SK-N-SH treated with all-trans-retinoic acid at 6 μM for 48 hours (cell line): ENCODE results near the gene SLC6A9.

Experiments
- ATAC-seq: fragments of 200-7000 bp; cut with Tn5 transposase; 3 replicates; pipeline ENCODE4 v1.9.1; 2020; ENCODE audit warnings: mild to moderate bottlenecking, moderate library complexity
- ARNTL ChIP-seq: fragments of 450-650 bp; formaldehyde crosslinking; IDR thresholded peaks from 2 replicates; pipeline ENCODE4 v1.5.0; 2020; ENCODE audit warnings: low read depth, mild to moderate bottlenecking, moderate library complexity, borderline replicate concordance
- BACH2 ChIP-seq: fragments of 250-450 bp; sonication (Bioruptor Pico); IDR thresholded peaks from 2 replicates; pipeline ENCODE4 v1.9.0; 2021; ENCODE audit warnings: mild to moderate bottlenecking, borderline replicate concordance
- CSDC2 ChIP-seq: fragments of 250-450 bp; sonication (Bioruptor Pico); IDR thresholded peaks from 2 replicates; pipeline ENCODE4 v1.5.0; 2020; ENCODE audit warnings: mild to moderate bottlenecking, moderate library complexity
- ESRRG ChIP-seq: fragments of 250-450 bp; sonication (Bioruptor Pico); IDR thresholded peaks from 2 replicates; pipeline ENCODE4 v1.6.1; 2021; ENCODE audit warnings: mild to moderate bottlenecking
- GLIS3 ChIP-seq: fragments of 250-450 bp; sonication (Bioruptor Pico); IDR thresholded peaks from 2 replicates; pipeline ENCODE4 v1.5.0; 2020; ENCODE audit warnings: mild to moderate bottlenecking, moderate library complexity
- OSR1 ChIP-seq: fragments of 250-450 bp; sonication (Bioruptor Pico); IDR thresholded peaks from 2 replicates; pipeline ENCODE4 v1.8.0; 2022; ENCODE audit warnings: moderate library complexity, mild to moderate bottlenecking, inconsistent platforms
- PPARA ChIP-seq: fragments of 250-450 bp; sonication (Bioruptor Pico); IDR thresholded peaks from 2 replicates; pipeline ENCODE4 v1.5.0; 2020; ENCODE audit warnings: mild to moderate bottlenecking, borderline replicate concordance
- RARB ChIP-seq: fragments of 250-450 bp; sonication (Bioruptor Pico); IDR thresholded peaks from 2 replicates; pipeline ENCODE4 v1.8.0; 2021; ENCODE audit warnings: mild to moderate bottlenecking, moderate library complexity
- SNAI2 ChIP-seq: fragments of 250-450 bp; sonication (Bioruptor Pico); IDR thresholded peaks from 2 replicates; pipeline ENCODE4 v1.5.0; 2020; ENCODE audit warnings: mild to moderate bottlenecking, moderate library complexity
- TCF4 ChIP-seq: fragments of 250-450 bp; sonication (Bioruptor Pico); IDR thresholded peaks from 2 replicates; pipeline ENCODE4 v1.8.0; 2021; ENCODE audit warnings: mild to moderate bottlenecking, moderate library complexity, borderline replicate concordance
- ZC3H10 ChIP-seq: fragments of 250-450 bp; sonication (Bioruptor Pico); IDR thresholded peaks from 2 replicates; pipeline ENCODE4 v1.5.1; 2021; ENCODE audit warnings: mild to moderate bottlenecking, moderate library complexity
- ZFP3 ChIP-seq: fragments of 250-450 bp; sonication (Bioruptor Pico); IDR thresholded peaks from 2 replicates; pipeline ENCODE4 v1.5.0; 2020; ENCODE audit warnings: mild to moderate bottlenecking, moderate library complexity
- ZFP30 ChIP-seq: fragments of 450-650 bp; formaldehyde crosslinking; IDR thresholded peaks from 2 replicates; pipeline ENCODE4 v1.5.0; 2022; ENCODE audit warnings: mild to moderate bottlenecking, moderate library complexity
- ZNF565 ChIP-seq: fragments of 450-650 bp; formaldehyde crosslinking; conservative IDR thresholded peaks from 2 replicates; pipeline ENCODE4 v1.5.0; 2020; ENCODE audit warnings: low read depth, mild to moderate bottlenecking, moderate library complexity
- ZNF70 ChIP-seq: fragments of 450-650 bp; formaldehyde crosslinking; IDR thresholded peaks from 2 replicates; pipeline ENCODE4 v1.5.0; 2020; ENCODE audit warnings: mild to moderate bottlenecking, moderate library complexity
- ZNF8 ChIP-seq: fragments of 450-650 bp; formaldehyde crosslinking; IDR thresholded peaks from 2 replicates; pipeline ENCODE4 v1.5.0; 2020; ENCODE audit warnings: mild to moderate bottlenecking, moderate library complexity
- TF ChIP-seq, protein P1 (sequence below): fragments of 250-450 bp; sonication (Bioruptor Pico); IDR thresholded peaks from 2 replicates; pipeline ENCODE4 v1.5.1; 2021; ENCODE audit warnings: mild to moderate bottlenecking, moderate library complexity
- TF ChIP-seq, protein P2 (sequence below): fragments of 250-450 bp; sonication (Bioruptor Pico); IDR thresholded peaks from 2 replicates; pipeline ENCODE4 v1.8.0; 2020; ENCODE audit warnings: mild to moderate bottlenecking, moderate library complexity, borderline replicate concordance
- TF ChIP-seq, protein P3 (sequence below): fragments of 250-450 bp; sonication (Bioruptor Pico); IDR thresholded peaks from 2 replicates; pipeline ENCODE4 v1.5.1; 2020; ENCODE audit warnings: low read depth, mild to moderate bottlenecking, moderate library complexity
- TF ChIP-seq, protein P4 (sequence below): fragments of 250-450 bp; sonication (Bioruptor Pico); IDR thresholded peaks from 2 replicates; pipeline ENCODE4 v1.5.0; 2020; ENCODE audit warnings: mild to moderate bottlenecking, moderate library complexity

The SLC6A9 gene

DNA sequence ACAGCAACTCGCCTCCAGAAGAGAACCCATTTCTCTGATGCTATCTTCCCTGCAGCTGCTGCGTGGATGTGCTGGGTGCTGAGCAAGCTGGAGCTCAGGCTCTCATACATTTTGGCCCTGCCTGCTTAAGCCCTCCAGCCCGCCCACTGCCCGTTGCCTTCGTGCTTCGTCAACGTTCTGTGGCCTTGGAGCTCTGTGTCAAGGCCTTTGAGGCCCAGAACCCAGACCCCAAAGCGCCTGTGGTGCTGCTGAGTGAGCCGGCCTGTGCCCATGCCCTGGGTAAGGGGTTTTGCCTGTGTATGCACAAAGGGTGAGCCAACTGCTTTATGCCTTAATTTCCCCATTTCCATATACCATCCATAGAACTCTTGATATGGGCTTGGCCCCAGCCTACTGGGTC, 60.4 kb downstream of the SLC6A9 start (continued):
- TF ChIP-seq, protein P1, sequence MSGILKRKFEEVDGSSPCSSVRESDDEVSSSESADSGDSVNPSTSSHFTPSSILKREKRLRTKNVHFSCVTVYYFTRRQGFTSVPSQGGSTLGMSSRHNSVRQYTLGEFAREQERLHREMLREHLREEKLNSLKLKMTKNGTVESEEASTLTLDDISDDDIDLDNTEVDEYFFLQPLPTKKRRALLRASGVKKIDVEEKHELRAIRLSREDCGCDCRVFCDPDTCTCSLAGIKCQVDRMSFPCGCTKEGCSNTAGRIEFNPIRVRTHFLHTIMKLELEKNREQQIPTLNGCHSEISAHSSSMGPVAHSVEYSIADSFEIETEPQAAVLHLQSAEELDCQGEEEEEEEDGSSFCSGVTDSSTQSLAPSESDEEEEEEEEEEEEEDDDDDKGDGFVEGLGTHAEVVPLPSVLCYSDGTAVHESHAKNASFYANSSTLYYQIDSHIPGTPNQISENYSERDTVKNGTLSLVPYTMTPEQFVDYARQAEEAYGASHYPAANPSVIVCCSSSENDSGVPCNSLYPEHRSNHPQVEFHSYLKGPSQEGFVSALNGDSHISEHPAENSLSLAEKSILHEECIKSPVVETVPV (CRISPR knock-in tag): no peak
- TF ChIP-seq ZC3H10 (CRISPR knock-in tag) (no peak), BACH2 (CRISPR knock-in tag) (no peak), CSDC2 (no peak), ZNF70 (CRISPR knock-in tag) (no peak), ZNF565 (CRISPR knock-in tag) (no peak), TCF4 (no peak), ARNTL (CRISPR knock-in tag) (no peak), OSR1 (CRISPR knock-in tag) (no peak), PPARA (CRISPR knock-in tag) (no peak)
- TF ChIP-seq, protein P2, sequence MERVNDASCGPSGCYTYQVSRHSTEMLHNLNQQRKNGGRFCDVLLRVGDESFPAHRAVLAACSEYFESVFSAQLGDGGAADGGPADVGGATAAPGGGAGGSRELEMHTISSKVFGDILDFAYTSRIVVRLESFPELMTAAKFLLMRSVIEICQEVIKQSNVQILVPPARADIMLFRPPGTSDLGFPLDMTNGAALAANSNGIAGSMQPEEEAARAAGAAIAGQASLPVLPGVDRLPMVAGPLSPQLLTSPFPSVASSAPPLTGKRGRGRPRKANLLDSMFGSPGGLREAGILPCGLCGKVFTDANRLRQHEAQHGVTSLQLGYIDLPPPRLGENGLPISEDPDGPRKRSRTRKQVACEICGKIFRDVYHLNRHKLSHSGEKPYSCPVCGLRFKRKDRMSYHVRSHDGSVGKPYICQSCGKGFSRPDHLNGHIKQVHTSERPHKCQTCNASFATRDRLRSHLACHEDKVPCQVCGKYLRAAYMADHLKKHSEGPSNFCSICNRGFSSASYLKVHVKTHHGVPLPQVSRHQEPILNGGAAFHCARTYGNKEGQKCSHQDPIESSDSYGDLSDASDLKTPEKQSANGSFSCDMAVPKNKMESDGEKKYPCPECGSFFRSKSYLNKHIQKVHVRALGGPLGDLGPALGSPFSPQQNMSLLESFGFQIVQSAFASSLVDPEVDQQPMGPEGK (CRISPR knock-in tag): no peak

DNA sequence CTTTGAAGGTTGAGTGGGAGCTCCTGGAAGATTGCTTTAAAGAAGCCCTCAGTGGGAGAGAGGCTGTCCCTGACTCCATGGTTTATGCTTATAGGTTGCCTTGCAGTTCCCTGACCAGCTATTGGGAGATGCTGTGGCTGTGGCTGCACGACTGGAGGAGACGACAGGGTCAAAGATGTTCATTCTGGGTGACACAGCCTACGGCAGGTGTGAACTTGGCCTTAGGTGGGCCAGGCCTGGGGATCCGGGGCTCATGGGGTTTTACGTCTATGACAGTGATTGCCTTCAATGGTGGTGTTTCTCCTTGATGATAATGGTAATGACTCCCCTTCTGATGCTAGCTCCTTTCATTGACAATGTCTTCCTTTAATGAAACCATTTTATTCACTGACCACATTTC, 60.8 kb downstream of the SLC6A9 start:
- no peak for TF ChIP-seq SNAI2
- no peak for TF ChIP-seq ESRRG (CRISPR knock-in tag)
- no peak for TF ChIP-seq RARB (CRISPR knock-in tag)
- TF ChIP-seq ZNF8 (CRISPR knock-in tag): no peak
- no peak for ATAC-seq

GRCh38 chr1:43969746-43970466, 61.4 kb downstream of the SLC6A9 start, which contains the start of gene DPH2:
Gene DPH2 (plus strand): TSS chr1:43970010. CDS start chr1:43970176, 166 bp downstream.
- TF ChIP-seq BACH2 (CRISPR knock-in tag): no peak
- TF ChIP-seq ZNF565 (CRISPR knock-in tag): no peak
- TF ChIP-seq ZFP30: no peak
- TF ChIP-seq, protein P3, sequence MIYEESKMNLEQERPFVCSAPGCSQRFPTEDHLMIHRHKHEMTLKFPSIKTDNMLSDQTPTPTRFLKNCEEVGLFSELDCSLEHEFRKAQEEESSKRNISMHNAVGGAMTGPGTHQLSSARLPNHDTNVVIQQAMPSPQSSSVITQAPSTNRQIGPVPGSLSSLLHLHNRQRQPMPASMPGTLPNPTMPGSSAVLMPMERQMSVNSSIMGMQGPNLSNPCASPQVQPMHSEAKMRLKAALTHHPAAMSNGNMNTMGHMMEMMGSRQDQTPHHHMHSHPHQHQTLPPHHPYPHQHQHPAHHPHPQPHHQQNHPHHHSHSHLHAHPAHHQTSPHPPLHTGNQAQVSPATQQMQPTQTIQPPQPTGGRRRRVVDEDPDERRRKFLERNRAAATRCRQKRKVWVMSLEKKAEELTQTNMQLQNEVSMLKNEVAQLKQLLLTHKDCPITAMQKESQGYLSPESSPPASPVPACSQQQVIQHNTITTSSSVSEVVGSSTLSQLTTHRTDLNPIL: no peak
- no peak for TF ChIP-seq ZNF70 (CRISPR knock-in tag)
- TF ChIP-seq RARB (CRISPR knock-in tag): no peak
- TF ChIP-seq ESRRG (CRISPR knock-in tag): no peak
- TF ChIP-seq, protein P4, sequence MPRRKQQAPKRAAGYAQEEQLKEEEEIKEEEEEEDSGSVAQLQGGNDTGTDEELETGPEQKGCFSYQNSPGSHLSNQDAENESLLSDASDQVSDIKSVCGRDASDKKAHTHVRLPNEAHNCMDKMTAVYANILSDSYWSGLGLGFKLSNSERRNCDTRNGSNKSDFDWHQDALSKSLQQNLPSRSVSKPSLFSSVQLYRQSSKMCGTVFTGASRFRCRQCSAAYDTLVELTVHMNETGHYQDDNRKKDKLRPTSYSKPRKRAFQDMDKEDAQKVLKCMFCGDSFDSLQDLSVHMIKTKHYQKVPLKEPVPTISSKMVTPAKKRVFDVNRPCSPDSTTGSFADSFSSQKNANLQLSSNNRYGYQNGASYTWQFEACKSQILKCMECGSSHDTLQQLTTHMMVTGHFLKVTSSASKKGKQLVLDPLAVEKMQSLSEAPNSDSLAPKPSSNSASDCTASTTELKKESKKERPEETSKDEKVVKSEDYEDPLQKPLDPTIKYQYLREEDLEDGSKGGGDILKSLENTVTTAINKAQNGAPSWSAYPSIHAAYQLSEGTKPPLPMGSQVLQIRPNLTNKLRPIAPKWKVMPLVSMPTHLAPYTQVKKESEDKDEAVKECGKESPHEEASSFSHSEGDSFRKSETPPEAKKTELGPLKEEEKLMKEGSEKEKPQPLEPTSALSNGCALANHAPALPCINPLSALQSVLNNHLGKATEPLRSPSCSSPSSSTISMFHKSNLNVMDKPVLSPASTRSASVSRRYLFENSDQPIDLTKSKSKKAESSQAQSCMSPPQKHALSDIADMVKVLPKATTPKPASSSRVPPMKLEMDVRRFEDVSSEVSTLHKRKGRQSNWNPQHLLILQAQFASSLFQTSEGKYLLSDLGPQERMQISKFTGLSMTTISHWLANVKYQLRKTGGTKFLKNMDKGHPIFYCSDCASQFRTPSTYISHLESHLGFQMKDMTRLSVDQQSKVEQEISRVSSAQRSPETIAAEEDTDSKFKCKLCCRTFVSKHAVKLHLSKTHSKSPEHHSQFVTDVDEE (CRISPR knock-in tag): no peak
- TF ChIP-seq TCF4: no peak
- TF ChIP-seq SNAI2: no peak
- TF ChIP-seq ZFP3 (CRISPR knock-in tag): no peak
- TF ChIP-seq ZNF8 (CRISPR knock-in tag): no peak
- TF ChIP-seq ARNTL (CRISPR knock-in tag): no peak
- TF ChIP-seq PPARA (CRISPR knock-in tag): no peak
- TF ChIP-seq GLIS3 (CRISPR knock-in tag): no peak
- no peak for TF ChIP-seq CSDC2
- TF ChIP-seq, protein P2 (CRISPR knock-in tag): no peak
- peak; percentile 95 for ATAC-seq
